Measurements from ENCODE around the gene RMRP.
"Not testable (repeated sequence)": the region's sequence is repeated elsewhere in the genome, so short reads cannot be mapped to it uniquely, and the experiment has no call there.

Gene RMRP

DNA sequence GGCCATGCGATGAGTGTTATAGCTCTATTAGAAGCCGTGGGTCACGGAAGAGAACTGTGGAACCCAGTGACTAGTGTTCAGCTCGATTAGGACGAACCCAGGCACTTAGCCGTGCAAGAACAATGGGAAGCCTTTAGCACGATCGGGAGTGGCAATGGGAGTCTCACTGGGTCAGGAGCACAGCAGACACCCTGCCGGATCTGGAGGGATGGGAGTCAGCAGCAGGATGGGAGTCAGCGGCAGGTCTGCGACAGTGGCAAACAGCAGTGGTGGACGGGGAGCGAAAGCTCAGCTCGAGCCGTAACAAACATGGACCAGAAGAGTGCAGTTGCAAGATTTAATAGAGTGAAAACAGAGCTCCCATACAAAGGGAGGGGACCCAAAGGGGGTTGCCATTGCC is 17.4 kb downstream of the RMRP start:
- H3K14ac ChIP-seq (ENCODE audit: low read length); H2BK5ac ChIP-seq (ENCODE audit: low read length); H2BK12ac ChIP-seq (ENCODE audit: low read length); H3K79me1 ChIP-seq (ENCODE audit: low read depth, low read length); H3K9me3 ChIP-seq (replicated peaks in 1 of 2; ENCODE audit: control insufficient read depth in 2 of 2, insufficient read depth in 1 of 2, low read depth in 1 of 2, low read length in 2 of 2); H3K36me3 ChIP-seq (replicated peaks in 1 of 2; ENCODE audit: control insufficient read depth in 2 of 2, insufficient read depth in 2 of 2, low read length in 2 of 2); H3K4me2 ChIP-seq (ENCODE audit: insufficient read depth, low read length, poor library complexity, severe bottlenecking); H2BK15ac ChIP-seq (ENCODE audit: low read length); H3K18ac ChIP-seq (ENCODE audit: low read length); H3K4me3 ChIP-seq (ENCODE audit: low read length in 2 of 2); H3K23ac ChIP-seq (ENCODE audit: low read depth, low read length, poor library complexity); H3K27me3 ChIP-seq (ENCODE audit: control insufficient read depth in 3 of 3, insufficient read depth in 3 of 3, low read depth in 1 of 3, low read length in 3 of 3); H3K9ac ChIP-seq (ENCODE audit: low read depth, low read length, poor library complexity); DNase-seq (ENCODE audit: low spot score); H3K27ac ChIP-seq (replicated peaks; ENCODE audit: low read length); H3K4me1 ChIP-seq (ENCODE audit: control insufficient read depth in 2 of 2, insufficient read depth in 1 of 2, low read depth in 1 of 2, low read length in 2 of 2); H2BK120ac ChIP-seq (ENCODE audit: low read depth, low read length); H3K4ac ChIP-seq (ENCODE audit: low read length); H2AK5ac ChIP-seq (ENCODE audit: low read depth, low read length); H2AFZ ChIP-seq (ENCODE audit: low read length); H4K91ac ChIP-seq (ENCODE audit: low read depth, low read length, poor library complexity); H4K8ac ChIP-seq (ENCODE audit: low read depth, low read length): not testable (repeated sequence)
- no CpG with 5 or more reads among the region's 15 CpGs for WGBS, 2 donors (ENCODE audit: extremely low coverage in 2 of 2, insufficient read length in 2 of 2, insufficient replicate concordance in 1 of 2)

DNA sequence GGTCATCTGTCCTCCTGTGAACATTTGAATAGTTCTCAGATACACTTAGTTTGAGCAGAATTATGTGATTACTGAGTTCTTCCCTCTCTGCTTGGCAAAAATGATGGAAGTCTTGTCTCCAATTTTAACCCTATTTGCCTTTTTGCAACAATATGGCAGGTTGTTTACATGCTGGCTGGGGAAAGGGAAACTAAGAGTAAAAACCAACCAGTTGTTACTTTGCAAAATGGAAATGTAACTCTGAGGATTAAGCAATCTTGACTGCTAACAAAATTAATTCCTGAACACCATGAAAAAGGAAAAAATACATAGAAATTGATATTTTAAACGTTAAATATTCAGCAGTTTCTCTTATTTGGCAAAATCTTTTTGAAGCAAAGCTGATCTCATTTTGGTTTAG is 18.2 kb downstream of the RMRP start:
- no peaks in the 10 kb centered on the region for H3K36me3 ChIP-seq (replicated peaks in 1 of 2; ENCODE audit: control insufficient read depth in 2 of 2, insufficient read depth in 2 of 2, low read length in 2 of 2)
- H3K4me1 ChIP-seq (ENCODE audit: control insufficient read depth in 2 of 2, insufficient read depth in 1 of 2, low read depth in 1 of 2, low read length in 2 of 2) = no peaks in the 10 kb centered on the region
- no peak overlapping the region for H3K14ac ChIP-seq (ENCODE audit: low read length)
- H3K23ac ChIP-seq (ENCODE audit: low read depth, low read length, poor library complexity) = no peak overlapping the region
- no peak overlapping the region for H3K9ac ChIP-seq (ENCODE audit: low read depth, low read length, poor library complexity)
- H3K4ac ChIP-seq (ENCODE audit: low read length) = no peak overlapping the region
- no peak overlapping the region for H2BK120ac ChIP-seq (ENCODE audit: low read depth, low read length)
- no peak overlapping the region for H3K4me2 ChIP-seq (ENCODE audit: insufficient read depth, low read length, poor library complexity, severe bottlenecking)
- no peak overlapping the region for H2AFZ ChIP-seq (ENCODE audit: low read length)
- no peak overlapping the region for H2BK15ac ChIP-seq (ENCODE audit: low read length)
- no peak overlapping the region for H2AK5ac ChIP-seq (ENCODE audit: low read depth, low read length)
- H3K79me1 ChIP-seq (ENCODE audit: low read depth, low read length) = no peaks in the 10 kb centered on the region
- H3K27ac ChIP-seq (replicated peaks; ENCODE audit: low read length) = no peak overlapping the region
- no peaks in the 10 kb centered on the region for H3K27me3 ChIP-seq (ENCODE audit: control insufficient read depth in 3 of 3, insufficient read depth in 3 of 3, low read depth in 1 of 3, low read length in 3 of 3)
- no peak overlapping the region for H4K8ac ChIP-seq (ENCODE audit: low read depth, low read length)
- no CpG with 5 or more reads among the region's 1 CpG for WGBS, 2 donors (ENCODE audit: extremely low coverage in 2 of 2, insufficient read length in 2 of 2, insufficient replicate concordance in 1 of 2)
- H3K9me3 ChIP-seq (replicated peaks in 1 of 2; ENCODE audit: control insufficient read depth in 2 of 2, insufficient read depth in 1 of 2, low read depth in 1 of 2, low read length in 2 of 2) = no peaks in the 10 kb centered on the region
- no peak overlapping the region for H2BK12ac ChIP-seq (ENCODE audit: low read length)
- H2BK5ac ChIP-seq (ENCODE audit: low read length) = no peak overlapping the region
- no peak overlapping the region for H3K18ac ChIP-seq (ENCODE audit: low read length)
- no peak for DNase-seq (ENCODE audit: low spot score)
- no peak overlapping the region for H4K91ac ChIP-seq (ENCODE audit: low read depth, low read length, poor library complexity)
- H3K4me3 ChIP-seq (ENCODE audit: low read length in 2 of 2) = no peak overlapping the region

- not testable (repeated sequence) for H3K4me2 ChIP-seq (ENCODE audit: insufficient read depth, low read length, poor library complexity, severe bottlenecking); H3K4me1 ChIP-seq (ENCODE audit: control insufficient read depth in 2 of 2, insufficient read depth in 1 of 2, low read depth in 1 of 2, low read length in 2 of 2); H4K91ac ChIP-seq (ENCODE audit: low read depth, low read length, poor library complexity); H2AFZ ChIP-seq (ENCODE audit: low read length); H3K27ac ChIP-seq (replicated peaks; ENCODE audit: low read length); H2BK5ac ChIP-seq (ENCODE audit: low read length); H3K36me3 ChIP-seq (replicated peaks in 1 of 2; ENCODE audit: control insufficient read depth in 2 of 2, insufficient read depth in 2 of 2, low read length in 2 of 2); H3K79me1 ChIP-seq (ENCODE audit: low read depth, low read length); H3K14ac ChIP-seq (ENCODE audit: low read length); H3K23ac ChIP-seq (ENCODE audit: low read depth, low read length, poor library complexity); H2BK15ac ChIP-seq (ENCODE audit: low read length); H4K8ac ChIP-seq (ENCODE audit: low read depth, low read length); H2AK5ac ChIP-seq (ENCODE audit: low read depth, low read length); H3K9me3 ChIP-seq (replicated peaks in 1 of 2; ENCODE audit: control insufficient read depth in 2 of 2, insufficient read depth in 1 of 2, low read depth in 1 of 2, low read length in 2 of 2); DNase-seq (ENCODE audit: low spot score); H3K4ac ChIP-seq (ENCODE audit: low read length); H3K4me3 ChIP-seq (ENCODE audit: low read length in 2 of 2); H2BK12ac ChIP-seq (ENCODE audit: low read length); H2BK120ac ChIP-seq (ENCODE audit: low read depth, low read length); H3K27me3 ChIP-seq (ENCODE audit: control insufficient read depth in 3 of 3, insufficient read depth in 3 of 3, low read depth in 1 of 3, low read length in 3 of 3); H3K9ac ChIP-seq (ENCODE audit: low read depth, low read length, poor library complexity); H3K18ac ChIP-seq (ENCODE audit: low read length)
- WGBS, 2 donors (ENCODE audit: extremely low coverage in 2 of 2, insufficient read length in 2 of 2, insufficient replicate concordance in 1 of 2) = no CpG with 5 or more reads among the region's 1 CpG
Observed at GRCh38 chr9:35639225-35639624, 18.6 kb downstream of the RMRP start.

GRCh38 chr9:35638751-35639150 is 19.1 kb downstream of the RMRP start:
- H3K4ac ChIP-seq (ENCODE audit: low read length); H2AK5ac ChIP-seq (ENCODE audit: low read depth, low read length); H4K91ac ChIP-seq (ENCODE audit: low read depth, low read length, poor library complexity); H3K9ac ChIP-seq (ENCODE audit: low read depth, low read length, poor library complexity); H2BK120ac ChIP-seq (ENCODE audit: low read depth, low read length); H2BK12ac ChIP-seq (ENCODE audit: low read length); H3K27ac ChIP-seq (replicated peaks; ENCODE audit: low read length); H3K18ac ChIP-seq (ENCODE audit: low read length); H3K27me3 ChIP-seq (ENCODE audit: control insufficient read depth in 3 of 3, insufficient read depth in 3 of 3, low read depth in 1 of 3, low read length in 3 of 3); H3K36me3 ChIP-seq (replicated peaks in 1 of 2; ENCODE audit: control insufficient read depth in 2 of 2, insufficient read depth in 2 of 2, low read length in 2 of 2); H3K4me3 ChIP-seq (ENCODE audit: low read length in 2 of 2); H2BK5ac ChIP-seq (ENCODE audit: low read length); H3K79me1 ChIP-seq (ENCODE audit: low read depth, low read length); H3K23ac ChIP-seq (ENCODE audit: low read depth, low read length, poor library complexity); H2BK15ac ChIP-seq (ENCODE audit: low read length); H3K4me2 ChIP-seq (ENCODE audit: insufficient read depth, low read length, poor library complexity, severe bottlenecking); DNase-seq (ENCODE audit: low spot score); H4K8ac ChIP-seq (ENCODE audit: low read depth, low read length); H2AFZ ChIP-seq (ENCODE audit: low read length); H3K14ac ChIP-seq (ENCODE audit: low read length); H3K4me1 ChIP-seq (ENCODE audit: control insufficient read depth in 2 of 2, insufficient read depth in 1 of 2, low read depth in 1 of 2, low read length in 2 of 2); H3K9me3 ChIP-seq (replicated peaks in 1 of 2; ENCODE audit: control insufficient read depth in 2 of 2, insufficient read depth in 1 of 2, low read depth in 1 of 2, low read length in 2 of 2): not testable (repeated sequence)
- WGBS, 2 donors (ENCODE audit: extremely low coverage in 2 of 2, insufficient read length in 2 of 2, insufficient replicate concordance in 1 of 2) = no CpG with 5 or more reads among the region's 8 CpGs

Measured in neuronal stem cell (in vitro differentiated cells).